ENCODE measurements around the gene YPEL3. TPM values are rescaled to one million over a fixed set of nuclear protein-coding genes. Genes with fewer than 3 reads are reported as not detected.

The YPEL3 gene
- total and polyA plus RNA-seq, 2 donors (not counting 3 experiments of a cell fraction or from before 2014, with no cell fraction given): 46.1 to 78.0 TPM

DNA sequence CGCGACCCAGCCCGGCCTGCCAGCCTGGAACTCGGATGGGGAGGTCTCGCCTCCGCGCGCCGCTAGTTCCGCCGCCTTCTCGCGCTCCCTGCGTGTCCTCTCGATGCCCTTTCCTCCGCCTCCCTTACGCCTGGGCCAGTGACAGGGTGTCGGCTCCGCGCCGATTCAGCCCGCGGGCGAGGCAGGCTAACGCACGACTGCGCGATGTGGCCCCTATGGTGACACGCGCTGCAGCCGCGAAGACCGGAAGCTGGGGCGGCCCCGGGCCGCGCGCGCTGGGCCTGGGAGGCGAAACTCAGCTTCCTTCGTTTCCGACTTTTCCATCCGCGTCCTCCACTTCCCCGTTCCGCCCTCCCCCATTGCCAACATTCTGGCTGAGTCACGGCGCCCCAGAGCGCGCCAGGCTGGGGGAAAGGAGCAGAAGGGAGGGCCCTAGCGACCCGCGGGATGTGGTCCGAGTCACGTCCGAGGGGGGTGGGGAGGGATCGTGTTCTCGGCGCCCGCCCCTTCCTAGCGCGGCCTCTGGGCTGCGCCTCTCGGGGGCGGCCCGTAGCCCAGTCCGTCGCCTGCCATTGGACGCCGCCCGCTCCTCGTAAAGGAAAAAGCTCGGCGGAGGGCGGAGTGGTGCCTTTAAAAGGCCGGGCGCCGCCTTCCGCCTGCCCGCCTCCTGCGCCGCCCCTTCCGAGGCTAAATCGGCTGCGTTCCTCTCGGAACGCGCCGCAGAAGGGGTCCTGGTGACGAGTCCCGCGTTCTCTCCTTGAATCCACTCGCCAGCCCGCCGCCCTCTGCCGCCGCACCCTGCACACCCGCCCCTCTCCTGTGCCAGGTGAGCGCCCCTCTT is 30.7 kb downstream of the YPEL3 start, which contains the start of gene ALDOA:
TSS of gene ALDOA (plus strand) at position 659 of the 841 bp plus-strand sequence. CDS start 1,138 bp downstream, outside the sequence.
- FAIRE-seq (peak; percentile 96), DNase-seq (ENCODE audit: low read depth, low spot score) (peak; percentile 99)
- peak within 1 kb of the TSS; percentile 82 for H3K9ac ChIP-seq (replicated peaks; ENCODE audit: extremely low read depth, insufficient read depth, low read length)
- peaks cover 17 to 28% of the 10 kb centered on the region in 2 experiments for H3K36me3 ChIP-seq (ENCODE audit: control insufficient read depth in 2 of 2, extremely low read depth in 1 of 2, insufficient read depth in 2 of 2, low read length in 2 of 2)
- H4K20me1 ChIP-seq (replicated peaks; ENCODE audit: control insufficient read depth, extremely low read depth, insufficient read depth, low read length): no peaks in the 10 kb centered on the region
- no peak within 1 kb of the TSS for H2AFZ ChIP-seq (ENCODE audit: low read depth, low read length)
- POLR2A ChIA-PET: interaction anchor here (0.7 to 2.8 kb wide), 7 partner anchors 10 to 365 kb away, joined by 3 to 21 read pairs (median 4); partner anchors contain the start of genes DCTPP1, PPP4C, SEZ6L2 and TBX6
- H3K27ac ChIP-seq (ENCODE audit: insufficient read depth, low read depth, low read length): peak within 1 kb of the TSS; percentile 78
- H3K9me1 ChIP-seq (replicated peaks; ENCODE audit: control insufficient read depth, extremely low read depth, insufficient read depth, low read length): no peaks in the 10 kb centered on the region
- CTCF ChIA-PET: interaction anchor here (0.9 to 4.5 kb wide), 13 partner anchors 9 to 344 kb away, joined by 3 to 53 read pairs (median 3); partner anchors contain the start of genes PPP4C, TBX6 and ZNF48
- peak; percentile 88 for TF ChIP-seq POLR2AphosphoS5 (IDR thresholded peaks at IDR 0.05; ENCODE audit: insufficient read depth, low read depth, low read length)
- peak; percentile 89 for TF ChIP-seq FOS (IDR thresholded peaks at IDR 0.05; ENCODE audit: borderline replicate concordance, insufficient read depth, low read length)
- no peak for TF ChIP-seq MAX (IDR thresholded peaks at IDR 0.05; ENCODE audit: insufficient read depth, insufficient read length)
- TF ChIP-seq GATA2 (IDR thresholded peaks at IDR 0.05; ENCODE audit: insufficient read depth, insufficient read length, low read depth, low read length): no peak
- peak; percentile 98 for TF ChIP-seq POLR2A (IDR thresholded peaks at IDR 0.05; ENCODE audit: low read depth, low read length)
- peak; percentile 40 for TF ChIP-seq JUN (IDR thresholded peaks at IDR 0.05; ENCODE audit: borderline replicate concordance, insufficient read depth, insufficient read length, low read depth)
- no TSS peak for BruUV-seq (replicated peaks)
- H3K4me2 ChIP-seq (ENCODE audit: insufficient read depth, low read length): peak within 1 kb of the TSS; percentile 91
- no peaks in the 10 kb centered on the region for H3K27me3 ChIP-seq (ENCODE audit: control insufficient read depth in 2 of 2, insufficient read depth in 2 of 2, low read length in 2 of 2)
- peak within 1 kb of the TSS; percentile 71 to 95 (median 91) for H3K4me3 ChIP-seq (replicated peaks in 1 of 3; ENCODE audit: insufficient read depth in 1 of 3, low read depth in 1 of 3, low read length in 3 of 3)
- intact Hi-C loops (cut with micrococcal nuclease) (loop anchor here (1.0 to 2.0 kb wide), 5 partner anchors 10 to 593 kb away; partner anchors contain the start of genes FBRS and PPP4C), dilution Hi-C loops (cut with MboI; ENCODE audit: extremely low pct_ligation_motif_present, low sequenced_read_pairs) (no loop called here)
- H3K4me1 ChIP-seq (ENCODE audit: control insufficient read depth, extremely low read depth, insufficient read depth, low read length): peaks cover 29% of the 10 kb centered on the region
- H3K9me3 ChIP-seq (replicated peaks; ENCODE audit: control insufficient read depth, insufficient read depth, low read length): no peaks in the 10 kb centered on the region
- H3K79me2 ChIP-seq (ENCODE audit: control insufficient read depth, insufficient read depth, low read length): peaks cover 43% of the 10 kb centered on the region

Data from endothelial cell of umbilical vein (primary cell).